ENCODE results near the gene TNFSF10. TPM values are rescaled to one million over a fixed set of nuclear protein-coding genes. Genes with fewer than 3 reads are reported as not detected.

TNFSF10 gene
- total RNA-seq, 3 donors from 2014 or later = 12.9 to 24.3 (median 18.8) TPM

DNA sequence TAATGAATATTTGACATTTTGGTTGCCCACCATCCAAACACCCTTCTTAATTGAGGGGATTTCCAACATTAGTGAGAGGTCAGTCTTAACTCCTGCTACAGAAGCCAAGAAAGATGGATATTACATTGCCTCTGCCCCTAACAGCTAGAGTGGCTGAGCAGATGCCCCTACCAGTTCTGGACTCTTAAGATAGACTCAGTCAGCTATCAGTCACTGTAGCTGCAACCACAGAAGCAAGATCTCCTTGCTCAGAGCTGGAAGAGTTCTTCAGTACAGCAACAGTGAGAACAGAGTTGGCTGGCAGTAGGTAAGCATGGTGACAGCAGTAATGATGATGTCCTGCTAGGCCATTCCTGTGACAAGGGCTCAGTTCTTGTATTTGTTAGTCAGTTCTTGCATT, 29.4 kb upstream of the TNFSF10 start:
- no peak for DNase-seq
- Mint-ChIP-seq H3K36me3 (ENCODE audit: insufficient read depth) (no peaks in the 10 kb centered on the region), H3K9me3 (no peaks in the 10 kb centered on the region), H3K4me1 (ENCODE audit: low read depth) (peaks cover 33% of the 10 kb centered on the region), H3K4me3 (no peak overlapping the region), H3K27me3 (ENCODE audit: low read depth) (no peaks in the 10 kb centered on the region)
- ATAC-seq = no peak

DNA sequence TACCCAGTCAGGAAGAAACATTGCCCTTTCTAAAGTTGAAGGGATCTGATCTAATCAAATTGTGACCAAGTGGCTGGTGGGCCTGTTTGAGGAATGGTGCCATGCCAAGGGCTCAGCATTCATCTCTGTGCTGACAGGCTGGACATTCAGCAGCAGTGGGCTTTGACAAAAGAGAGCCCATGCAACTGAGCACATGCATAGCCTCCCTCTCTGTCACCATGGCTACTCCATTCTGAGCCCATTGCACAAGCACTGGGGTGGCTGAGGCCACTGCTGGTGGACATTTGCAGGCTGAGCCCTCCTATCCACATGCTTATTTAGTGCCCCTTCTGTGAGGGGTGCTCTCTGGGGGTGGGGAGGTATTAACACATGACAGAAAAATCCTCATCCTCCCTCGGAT, 28.6 kb upstream of the TNFSF10 start:
- DNase-seq (no peak), ATAC-seq (no peak)
- no peaks in the 10 kb centered on the region for H3K36me3 Mint-ChIP-seq (ENCODE audit: insufficient read depth)
- H3K4me3 Mint-ChIP-seq = no peak overlapping the region
- H3K9me3 Mint-ChIP-seq = no peaks in the 10 kb centered on the region
- peaks cover 32% of the 10 kb centered on the region for H3K4me1 Mint-ChIP-seq (ENCODE audit: low read depth)
- H3K27me3 Mint-ChIP-seq (ENCODE audit: low read depth) = no peaks in the 10 kb centered on the region

DNA sequence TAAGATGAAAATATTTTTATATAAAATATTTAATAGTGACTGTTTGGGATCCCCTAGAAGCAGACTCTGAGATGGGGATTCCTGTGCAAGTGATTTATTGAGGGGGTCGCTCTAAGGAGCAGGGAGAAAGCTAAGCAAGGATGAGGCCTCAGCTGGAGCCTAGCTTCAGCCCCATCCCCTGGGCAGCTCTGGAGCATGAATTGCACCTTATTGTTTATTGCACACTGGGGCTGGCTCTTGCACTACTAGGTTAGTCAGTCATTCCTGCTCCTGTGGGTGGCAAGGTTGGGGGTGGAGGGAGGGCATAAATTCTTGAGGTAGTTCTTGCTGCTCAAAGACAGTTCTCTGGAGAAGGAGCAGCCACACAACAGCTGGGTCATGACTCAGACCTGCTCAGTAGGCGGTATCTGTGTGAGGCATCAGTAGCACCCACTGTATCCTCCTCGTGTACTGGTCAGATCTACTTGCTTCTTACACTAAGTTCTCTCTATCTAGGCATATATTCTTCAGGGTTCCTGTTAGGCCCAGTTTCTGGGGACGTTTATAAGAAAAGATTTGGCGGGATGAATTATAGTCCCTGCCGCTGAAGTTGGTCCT, 27.2 kb upstream of the TNFSF10 start:
- no peak overlapping the region for H3K4me3 Mint-ChIP-seq
- ATAC-seq = peak; percentile 100
- H3K27me3 Mint-ChIP-seq (ENCODE audit: low read depth) = no peaks in the 10 kb centered on the region
- H3K9me3 Mint-ChIP-seq = no peaks in the 10 kb centered on the region
- H3K36me3 Mint-ChIP-seq (ENCODE audit: insufficient read depth) = no peaks in the 10 kb centered on the region
- peaks cover 42% of the 10 kb centered on the region for H3K4me1 Mint-ChIP-seq (ENCODE audit: low read depth)
- peak; percentile 58 for DNase-seq

DNA sequence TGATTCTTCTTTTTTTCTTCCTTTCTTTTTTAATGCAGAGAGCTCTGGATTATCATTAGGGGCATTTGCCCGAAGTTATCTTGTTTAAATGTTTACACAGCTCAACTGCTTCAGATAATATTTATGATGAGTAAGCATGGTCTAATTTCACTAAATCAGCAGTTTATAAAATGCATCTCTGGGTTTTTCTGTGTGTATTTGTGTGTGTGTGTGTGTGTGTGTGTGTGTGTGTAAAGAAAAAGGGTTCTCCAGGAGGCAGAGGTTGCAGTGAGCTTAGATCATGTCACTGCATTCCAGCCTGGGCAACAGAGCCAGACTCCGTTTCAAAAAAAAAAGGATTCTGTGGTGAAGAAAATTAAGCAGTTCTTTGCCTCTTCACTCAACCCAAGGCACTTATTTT, 25.9 kb upstream of the TNFSF10 start:
- Mint-ChIP-seq H3K4me1 (ENCODE audit: low read depth) (peaks cover 44% of the 10 kb centered on the region), H3K36me3 (ENCODE audit: insufficient read depth) (no peaks in the 10 kb centered on the region), H3K9me3 (no peaks in the 10 kb centered on the region), H3K27me3 (ENCODE audit: low read depth) (no peaks in the 10 kb centered on the region), H3K4me3 (no peak overlapping the region)
- DNase-seq (no peak), ATAC-seq (no peak)

DNA sequence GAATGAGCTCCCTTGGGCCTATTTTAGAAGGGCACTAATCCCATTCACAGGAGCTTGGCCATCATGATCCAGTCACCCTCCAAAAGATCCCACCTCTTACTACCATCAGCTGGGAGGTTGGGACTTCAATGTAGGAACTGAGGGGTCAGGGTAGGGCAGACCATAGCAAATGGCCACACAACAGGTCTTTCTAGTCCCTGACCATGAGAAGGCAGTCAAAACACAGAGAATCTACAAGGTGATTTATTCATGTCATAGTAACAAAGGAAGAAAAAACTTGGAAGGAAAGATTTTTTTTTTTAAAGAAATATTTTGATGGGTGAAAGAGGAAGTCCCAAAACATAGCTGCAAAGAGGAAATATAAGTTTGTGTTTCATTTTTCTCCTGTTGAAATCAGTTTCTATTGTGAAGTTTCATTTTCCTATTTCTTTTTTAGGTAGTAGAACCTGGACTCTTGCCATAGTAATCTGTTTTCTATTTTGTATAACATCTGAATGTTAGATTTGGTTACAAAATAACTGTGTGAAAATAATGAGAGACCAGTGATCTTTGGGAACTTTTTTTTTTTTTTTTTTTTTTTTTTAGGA, 23.5 kb upstream of the TNFSF10 start:
- no peak overlapping the region for H3K4me3 Mint-ChIP-seq
- no peaks in the 10 kb centered on the region for H3K9me3 Mint-ChIP-seq
- no peak for ATAC-seq
- no peaks in the 10 kb centered on the region for H3K36me3 Mint-ChIP-seq (ENCODE audit: insufficient read depth)
- H3K4me1 Mint-ChIP-seq (ENCODE audit: low read depth) = peaks cover 44% of the 10 kb centered on the region
- no peak for DNase-seq
- no peaks in the 10 kb centered on the region for H3K27me3 Mint-ChIP-seq (ENCODE audit: low read depth)

DNA sequence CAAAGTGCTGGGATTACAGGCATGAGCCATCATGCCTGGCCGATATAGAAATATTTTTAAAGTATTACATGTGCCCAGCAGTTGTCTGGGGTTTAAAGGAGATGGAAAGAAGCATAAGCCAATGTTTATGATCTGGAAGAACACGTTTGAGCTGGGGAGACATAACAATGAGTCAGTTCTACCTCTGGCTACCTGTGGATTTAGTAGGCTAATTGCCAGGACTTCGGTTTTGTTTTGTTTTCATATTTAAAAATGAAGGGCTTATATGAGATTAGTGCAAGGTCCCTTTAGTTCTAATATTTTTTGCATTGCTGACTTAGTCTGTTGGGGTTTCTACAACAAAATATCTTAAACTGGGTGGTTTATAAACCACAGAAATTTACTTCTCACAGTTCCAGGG, 22.9 kb upstream of the TNFSF10 start:
- ATAC-seq (no peak), DNase-seq (no peak)
- no peak overlapping the region for H3K4me3 Mint-ChIP-seq
- peaks cover 39% of the 10 kb centered on the region for H3K4me1 Mint-ChIP-seq (ENCODE audit: low read depth)
- H3K27me3 Mint-ChIP-seq (ENCODE audit: low read depth) = no peaks in the 10 kb centered on the region
- H3K36me3 Mint-ChIP-seq (ENCODE audit: insufficient read depth) = no peaks in the 10 kb centered on the region
- no peaks in the 10 kb centered on the region for H3K9me3 Mint-ChIP-seq

DNA sequence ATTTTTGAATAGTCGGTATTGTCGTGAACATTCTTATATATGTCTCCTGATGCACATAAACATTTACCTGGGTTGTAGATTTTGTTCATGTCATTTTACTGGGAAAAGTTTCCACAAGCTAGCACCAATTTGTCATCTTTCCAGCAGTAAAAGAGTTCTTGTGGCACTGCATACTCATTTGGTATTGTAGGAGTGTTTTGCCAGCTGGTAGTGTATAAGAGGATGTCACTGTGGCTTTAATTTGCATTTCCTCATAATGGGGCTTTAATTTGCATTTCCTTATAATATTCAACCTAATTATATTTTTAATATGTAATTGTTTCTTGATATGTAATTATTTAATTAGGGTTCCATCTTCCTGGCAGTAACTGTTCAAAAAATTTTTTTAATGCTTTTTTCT, 21.2 kb upstream of the TNFSF10 start:
- Mint-ChIP-seq H3K4me1 (ENCODE audit: low read depth) (peaks cover 27% of the 10 kb centered on the region), H3K9me3 (no peaks in the 10 kb centered on the region), H3K27me3 (ENCODE audit: low read depth) (no peaks in the 10 kb centered on the region), H3K4me3 (no peak overlapping the region), H3K36me3 (ENCODE audit: insufficient read depth) (no peaks in the 10 kb centered on the region)
- no peak for ATAC-seq
- no peak for DNase-seq

DNA sequence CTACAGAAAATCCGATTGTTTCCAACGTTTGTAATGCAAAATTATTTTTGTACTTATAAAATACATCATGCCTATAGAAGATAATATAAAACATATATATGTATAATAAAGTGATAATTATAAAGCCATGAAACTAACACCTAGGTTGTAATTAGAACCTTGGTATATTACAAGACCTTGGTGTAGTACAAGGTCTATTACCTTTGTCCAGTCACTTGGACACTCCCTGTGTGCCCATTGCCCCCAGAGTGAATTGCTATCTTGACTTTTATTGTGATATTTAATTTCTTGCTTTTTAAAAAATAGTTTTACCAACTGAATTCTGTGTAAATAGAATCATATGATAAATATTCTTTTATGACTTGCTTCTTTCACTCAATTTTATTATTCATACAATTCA, 20.7 kb upstream of the TNFSF10 start:
- H3K9me3 Mint-ChIP-seq = no peaks in the 10 kb centered on the region
- ATAC-seq = no peak
- H3K27me3 Mint-ChIP-seq (ENCODE audit: low read depth) = no peaks in the 10 kb centered on the region
- H3K4me1 Mint-ChIP-seq (ENCODE audit: low read depth) = peaks cover 33% of the 10 kb centered on the region
- no peak for DNase-seq
- H3K36me3 Mint-ChIP-seq (ENCODE audit: insufficient read depth) = no peaks in the 10 kb centered on the region
- H3K4me3 Mint-ChIP-seq = no peak overlapping the region

DNA sequence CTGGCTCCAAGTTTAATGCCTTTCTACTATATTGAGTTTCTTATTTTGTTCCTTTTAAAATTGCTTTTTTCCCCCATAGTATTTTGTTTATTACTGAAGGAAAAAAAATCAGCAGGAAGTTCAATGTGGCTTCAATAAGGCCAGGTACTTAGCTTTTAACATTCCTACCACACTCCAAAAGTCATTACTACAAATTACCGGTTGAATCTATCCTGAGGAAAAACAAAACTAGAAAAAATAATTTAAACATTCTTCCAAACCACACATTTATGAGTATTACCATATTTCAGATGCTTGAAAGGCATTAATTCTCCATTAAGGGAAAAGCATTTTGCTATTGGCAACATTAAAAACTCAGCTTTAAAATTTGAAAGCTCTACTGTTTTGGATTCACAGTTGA, 20.2 kb upstream of the TNFSF10 start:
- H3K27me3 Mint-ChIP-seq (ENCODE audit: low read depth) = no peaks in the 10 kb centered on the region
- DNase-seq (no peak), ATAC-seq (no peak)
- H3K36me3 Mint-ChIP-seq (ENCODE audit: insufficient read depth) = no peaks in the 10 kb centered on the region
- H3K4me3 Mint-ChIP-seq = no peak overlapping the region
- peaks cover 36% of the 10 kb centered on the region for H3K4me1 Mint-ChIP-seq (ENCODE audit: low read depth)
- H3K9me3 Mint-ChIP-seq = no peaks in the 10 kb centered on the region

DNA sequence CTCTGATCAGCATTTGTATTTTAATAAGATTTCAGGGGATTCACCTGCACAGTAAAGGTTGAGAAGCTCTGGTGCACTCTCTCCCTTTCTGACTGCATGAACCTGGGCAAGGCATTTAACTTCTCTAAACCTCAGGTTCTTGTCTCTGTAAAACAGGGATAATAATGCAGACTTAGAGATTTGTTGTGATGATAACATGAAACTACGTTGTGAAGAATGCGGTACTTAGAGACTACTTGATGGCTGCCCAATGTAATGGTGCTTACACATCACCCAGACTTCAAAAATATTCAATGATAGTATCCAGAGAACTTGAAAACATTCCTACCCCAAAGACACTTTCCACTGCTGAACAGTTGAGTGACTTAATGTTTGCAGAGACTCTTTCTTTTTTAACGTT, 19.8 kb upstream of the TNFSF10 start:
- no peaks in the 10 kb centered on the region for H3K9me3 Mint-ChIP-seq
- H3K27me3 Mint-ChIP-seq (ENCODE audit: low read depth) = no peaks in the 10 kb centered on the region
- peaks cover 37% of the 10 kb centered on the region for H3K4me1 Mint-ChIP-seq (ENCODE audit: low read depth)
- ATAC-seq = no peak
- no peak for DNase-seq
- no peak overlapping the region for H3K4me3 Mint-ChIP-seq
- no peaks in the 10 kb centered on the region for H3K36me3 Mint-ChIP-seq (ENCODE audit: insufficient read depth)

DNA sequence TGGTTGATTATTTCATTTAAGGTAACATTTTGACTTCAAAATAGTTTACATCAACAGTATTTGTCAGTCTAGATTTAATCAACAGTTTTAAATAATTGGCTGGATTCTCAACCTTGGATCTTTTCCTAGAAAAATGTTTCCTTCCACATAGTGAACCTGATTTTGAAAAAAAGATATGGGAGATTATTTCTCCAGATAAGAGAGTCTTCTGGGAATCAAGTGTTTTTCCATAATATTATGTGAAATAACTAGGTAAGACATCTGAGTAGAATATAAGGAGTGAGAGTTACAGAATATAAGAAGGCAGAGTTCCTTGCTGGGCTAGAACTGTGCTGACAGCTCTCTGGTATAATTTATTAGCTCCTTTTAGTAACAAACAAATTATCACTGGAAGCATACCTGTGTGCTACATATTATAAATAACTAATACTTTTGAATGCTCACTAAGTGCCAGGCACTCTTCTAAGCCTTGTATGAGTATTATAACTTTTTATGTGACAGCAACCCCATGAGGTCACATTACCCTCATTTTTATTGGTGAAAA, 18.8 kb upstream of the TNFSF10 start:
- peaks cover 41% of the 10 kb centered on the region for H3K4me1 Mint-ChIP-seq (ENCODE audit: low read depth)
- no peaks in the 10 kb centered on the region for H3K27me3 Mint-ChIP-seq (ENCODE audit: low read depth)
- H3K4me3 Mint-ChIP-seq = no peak overlapping the region
- no peaks in the 10 kb centered on the region for H3K36me3 Mint-ChIP-seq (ENCODE audit: insufficient read depth)
- DNase-seq (no peak), ATAC-seq (no peak)
- no peaks in the 10 kb centered on the region for H3K9me3 Mint-ChIP-seq

DNA sequence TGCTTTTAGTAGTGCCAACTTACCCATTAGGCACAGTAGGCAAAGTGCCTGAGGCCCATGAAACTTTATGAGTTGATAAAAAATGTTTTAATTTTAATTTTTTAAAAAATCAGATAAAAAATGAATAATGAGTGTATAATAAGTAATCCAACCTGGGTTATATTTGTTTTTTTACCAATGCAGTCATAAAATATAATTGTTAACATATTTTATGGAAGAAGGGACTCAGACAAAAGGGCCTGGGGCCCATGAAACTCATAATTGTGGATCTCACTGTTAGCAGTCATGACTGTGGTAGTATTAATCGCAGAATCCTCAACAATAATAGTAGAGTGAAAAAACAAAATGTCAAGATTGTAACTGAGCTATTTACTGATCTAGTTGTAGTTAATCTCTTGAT, 16.8 kb upstream of the TNFSF10 start:
- peaks cover 40% of the 10 kb centered on the region for H3K4me1 Mint-ChIP-seq (ENCODE audit: low read depth)
- H3K9me3 Mint-ChIP-seq = no peaks in the 10 kb centered on the region
- H3K4me3 Mint-ChIP-seq = no peak overlapping the region
- no peak for ATAC-seq
- no peaks in the 10 kb centered on the region for H3K36me3 Mint-ChIP-seq (ENCODE audit: insufficient read depth)
- DNase-seq = no peak
- no peaks in the 10 kb centered on the region for H3K27me3 Mint-ChIP-seq (ENCODE audit: low read depth)

DNA sequence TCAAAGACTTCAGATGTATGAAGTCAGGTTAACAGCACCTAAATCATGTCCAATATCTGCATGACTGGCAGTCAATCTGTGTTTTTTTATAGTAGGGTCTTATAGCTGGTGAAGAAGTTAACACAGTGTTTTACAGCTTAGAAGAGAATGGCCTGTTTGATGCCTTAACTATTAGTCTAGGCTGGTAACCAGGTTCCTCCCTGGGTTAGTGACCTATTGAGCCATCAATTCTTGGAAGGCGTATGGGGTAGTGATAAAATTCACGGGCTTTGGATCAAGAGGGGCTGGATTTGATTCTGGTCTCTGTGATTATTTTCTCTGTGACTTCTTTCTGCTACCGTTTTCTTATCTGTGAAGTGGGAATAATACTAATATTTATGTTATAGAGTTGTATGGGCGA, 16.0 kb upstream of the TNFSF10 start:
- no peak for DNase-seq
- ATAC-seq = no peak
- H3K4me1 Mint-ChIP-seq (ENCODE audit: low read depth) = peaks cover 38% of the 10 kb centered on the region
- H3K4me3 Mint-ChIP-seq = no peak overlapping the region
- no peaks in the 10 kb centered on the region for H3K36me3 Mint-ChIP-seq (ENCODE audit: insufficient read depth)
- peaks cover 3% of the 10 kb centered on the region for H3K9me3 Mint-ChIP-seq
- H3K27me3 Mint-ChIP-seq (ENCODE audit: low read depth) = no peaks in the 10 kb centered on the region

DNA sequence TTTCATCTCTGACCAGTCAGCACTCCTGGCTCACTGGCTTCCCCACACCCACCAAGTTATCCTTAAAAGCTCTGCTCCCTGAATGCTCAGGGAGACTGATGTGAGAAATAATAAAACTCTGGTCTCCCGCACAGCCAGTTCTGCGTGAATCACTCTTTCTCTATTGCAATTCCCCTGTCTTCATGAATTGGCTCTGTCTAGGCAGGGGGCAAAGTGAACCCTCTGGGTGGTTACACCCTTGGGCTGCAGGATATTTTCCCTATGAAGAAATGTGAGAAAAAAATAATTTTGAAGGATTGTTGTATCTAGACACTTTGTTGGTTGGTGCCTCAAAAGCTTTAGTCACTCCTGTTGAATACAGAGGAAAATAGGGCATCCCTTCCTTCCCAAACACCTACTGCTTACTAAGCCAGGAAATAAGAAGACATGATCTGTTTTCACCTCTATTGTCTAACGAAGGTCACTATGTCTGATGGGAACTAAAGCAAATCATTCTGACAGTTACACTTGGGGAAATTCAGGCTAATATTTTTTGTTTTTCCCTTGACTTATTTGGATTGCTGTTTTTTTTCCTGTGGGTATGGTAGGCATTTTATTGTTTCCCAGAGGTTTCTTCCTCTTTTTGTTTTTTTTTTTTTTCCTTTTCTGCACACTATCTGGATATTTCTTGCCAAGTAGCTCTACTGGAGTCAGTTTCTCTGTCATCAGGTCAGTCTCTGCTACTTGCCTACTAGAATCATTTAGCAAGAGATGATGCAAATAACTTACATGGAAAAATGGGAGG, 15.3 kb upstream of the TNFSF10 start:
- no peak for ATAC-seq
- H3K4me3 Mint-ChIP-seq = no peak overlapping the region

More for the DNA sequence above, 15.3 kb upstream of the TNFSF10 start:
- H3K9me3 Mint-ChIP-seq = peaks cover 3% of the 10 kb centered on the region
- peaks cover 38% of the 10 kb centered on the region for H3K4me1 Mint-ChIP-seq (ENCODE audit: low read depth)
- no peak for DNase-seq
- no peaks in the 10 kb centered on the region for H3K36me3 Mint-ChIP-seq (ENCODE audit: insufficient read depth)
- H3K27me3 Mint-ChIP-seq (ENCODE audit: low read depth) = no peaks in the 10 kb centered on the region

Data from activated T-cell treated with anti-CD3 and anti-CD28 coated beads, Interleukin-2, amount 50 U/mL, for 4 hours (primary cell).